HuH-7 (cell line): Measurements from ENCODE around the gene CLNK.

Experiments
- DNase-seq: peaks from one replicate; pipeline ENCODE4 v3.0.0; 2011; ENCODE audit warnings: low spot score

The CLNK gene

DNA sequence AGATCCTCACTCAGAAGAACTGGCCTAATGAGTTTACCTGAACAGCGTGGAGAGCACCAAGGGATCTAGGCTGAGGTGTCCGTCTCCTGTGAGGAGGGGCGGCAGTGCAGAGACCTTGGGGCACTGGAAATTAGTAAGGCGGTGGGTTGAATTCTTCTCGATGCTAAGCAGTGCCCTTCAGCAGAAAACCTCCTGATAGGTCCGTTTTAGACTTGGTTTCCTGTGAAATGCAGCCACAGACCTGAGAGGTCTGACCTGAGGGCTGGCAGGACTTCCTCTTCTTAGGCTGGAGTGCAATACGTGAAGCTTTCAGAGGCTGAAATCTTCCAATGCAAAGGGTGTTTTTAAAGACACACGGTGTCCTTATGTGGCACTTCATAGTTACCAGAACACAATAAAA is at the start of gene CLNK:
Gene CLNK, minus strand, starts transcription at position 138 of the 400 bp plus-strand sequence. CDS start 16,899 bp downstream, outside the sequence.
- no peak for DNase-seq

GRCh38 chr4:10733481-10734062 is 49.0 kb upstream of the CLNK start:
- no peak for DNase-seq

- no peak for DNase-seq
Measured at GRCh38 chr4:10732914-10733415, 48.4 kb upstream of the CLNK start.

DNA sequence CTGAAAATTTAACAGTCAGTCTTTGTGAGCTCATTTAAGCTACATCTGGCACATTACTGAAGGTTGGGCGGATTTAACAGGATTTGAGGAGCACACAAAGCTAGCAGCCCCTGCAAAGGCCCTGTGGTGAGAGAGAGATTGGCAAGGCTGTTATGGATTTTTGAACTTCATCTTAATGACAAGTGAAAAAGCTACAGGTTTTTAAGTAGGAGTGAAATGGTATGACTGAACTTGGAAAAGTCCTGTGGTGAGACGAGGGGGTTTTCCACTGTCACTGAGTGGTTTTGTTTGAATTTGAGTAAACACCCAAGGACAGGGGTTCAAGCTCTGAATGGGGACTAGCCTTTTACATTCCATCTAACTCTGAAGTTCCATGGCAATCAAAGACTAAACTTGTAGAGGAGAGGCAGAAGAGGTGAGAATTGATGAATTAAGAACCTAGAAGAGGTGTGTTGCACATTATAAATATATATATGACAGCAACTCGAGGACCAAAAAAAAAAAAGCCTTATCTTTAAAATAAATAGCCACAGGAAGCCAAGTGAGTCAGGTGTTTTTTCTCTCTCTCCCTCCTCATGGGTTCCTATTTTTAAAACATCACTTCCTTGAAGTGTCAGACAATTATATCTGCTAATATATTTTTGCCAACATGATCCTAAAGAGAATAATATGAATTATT is 47.8 kb upstream of the CLNK start:
- no peak for DNase-seq

DNA sequence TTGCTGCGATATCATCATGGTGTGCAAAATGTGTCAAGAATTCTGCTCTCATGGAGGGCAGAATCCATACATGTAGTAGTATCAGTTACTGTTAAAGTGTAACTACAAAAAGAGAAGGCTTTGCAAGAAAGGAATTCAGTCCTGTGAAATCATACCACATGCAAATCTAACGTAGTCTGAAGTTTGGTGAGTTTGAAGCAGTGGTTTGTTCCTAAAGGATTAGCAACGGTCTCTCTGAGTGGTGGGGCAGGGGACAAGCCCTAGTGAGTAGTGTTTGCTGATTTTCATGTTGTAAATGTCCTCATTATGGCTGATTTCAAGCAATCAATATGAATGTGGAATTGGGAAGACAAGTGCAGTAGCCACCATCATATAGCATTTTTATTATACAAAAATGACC is 47.1 kb upstream of the CLNK start:
- no peak for DNase-seq

- DNase-seq, result no peak
Measured at GRCh38 chr4:10731162-10731561, 46.6 kb upstream of the CLNK start.

- no peak for DNase-seq
Measured at GRCh38 chr4:10730590-10730989, 46.0 kb upstream of the CLNK start.

DNA sequence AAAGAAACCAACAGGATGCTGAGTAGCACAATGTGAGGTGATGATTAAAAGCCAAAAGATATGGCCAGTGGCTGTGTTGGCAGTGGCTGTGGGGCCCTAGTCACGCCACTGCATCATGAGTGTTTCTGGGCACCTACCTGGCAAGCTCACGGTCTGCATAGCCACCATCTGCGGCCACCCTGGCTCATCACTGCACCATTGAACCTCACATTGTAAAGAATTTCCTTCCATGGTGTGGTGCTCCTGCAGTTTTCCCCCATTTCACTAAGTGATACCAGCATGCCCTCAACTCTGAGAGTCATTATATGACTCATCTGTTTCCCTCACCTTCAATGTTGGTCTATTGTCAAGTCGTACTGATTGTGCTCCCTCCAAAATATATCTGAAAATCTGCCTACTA is 45.5 kb upstream of the CLNK start:
- no peak for DNase-seq

- no peak for DNase-seq
Measured at GRCh38 chr4:10729366-10729765, 44.8 kb upstream of the CLNK start.

GRCh38 chr4:10728016-10728415 is 43.4 kb upstream of the CLNK start:
- DNase-seq, result no peak

- no peak for DNase-seq
Measured at GRCh38 chr4:10727140-10727880, 42.7 kb upstream of the CLNK start.

DNA sequence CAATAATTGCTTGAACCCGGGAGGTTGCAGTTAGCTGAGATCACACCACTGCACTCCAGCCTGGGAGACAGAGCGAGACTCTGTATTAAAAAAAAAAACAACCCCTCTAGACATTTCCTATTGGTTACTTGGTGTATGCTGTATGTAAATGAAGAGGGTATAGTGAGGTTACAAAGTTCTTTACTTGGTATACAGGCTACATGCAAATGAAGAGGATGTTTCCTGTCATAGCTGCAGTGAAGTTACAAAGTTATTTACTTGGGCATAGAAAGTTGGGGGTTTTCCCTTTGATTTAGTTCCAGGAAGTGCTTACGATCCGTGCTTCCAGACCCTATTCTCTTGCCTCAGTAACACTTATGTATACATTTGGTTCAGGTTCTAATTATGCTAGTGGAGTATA is 38.4 kb upstream of the CLNK start:
- DNase-seq, result no peak

DNA sequence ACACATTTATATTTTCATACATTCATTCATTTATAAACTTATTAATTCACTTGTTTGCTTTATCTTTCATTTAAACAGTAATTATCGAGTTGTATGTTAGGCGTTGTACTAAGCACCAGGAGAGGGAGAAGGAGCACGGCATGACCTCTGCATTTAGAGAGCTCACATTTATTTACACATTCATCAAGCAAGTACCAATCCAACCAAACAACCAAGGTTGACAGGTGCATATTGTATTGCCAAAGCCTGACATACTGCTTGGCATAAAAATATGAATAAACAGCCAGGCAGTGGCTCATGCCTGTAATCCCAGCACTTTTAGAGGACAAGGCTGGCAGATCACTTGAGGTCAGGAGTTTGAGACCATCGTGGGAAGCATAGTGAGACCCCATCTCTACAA is 37.0 kb upstream of the CLNK start:
- DNase-seq, result no peak

- DNase-seq, result no peak
Measured at GRCh38 chr4:10716163-10716562, 31.6 kb upstream of the CLNK start.

- DNase-seq, result no peak
Measured at GRCh38 chr4:10715696-10716095, 31.1 kb upstream of the CLNK start.

DNA sequence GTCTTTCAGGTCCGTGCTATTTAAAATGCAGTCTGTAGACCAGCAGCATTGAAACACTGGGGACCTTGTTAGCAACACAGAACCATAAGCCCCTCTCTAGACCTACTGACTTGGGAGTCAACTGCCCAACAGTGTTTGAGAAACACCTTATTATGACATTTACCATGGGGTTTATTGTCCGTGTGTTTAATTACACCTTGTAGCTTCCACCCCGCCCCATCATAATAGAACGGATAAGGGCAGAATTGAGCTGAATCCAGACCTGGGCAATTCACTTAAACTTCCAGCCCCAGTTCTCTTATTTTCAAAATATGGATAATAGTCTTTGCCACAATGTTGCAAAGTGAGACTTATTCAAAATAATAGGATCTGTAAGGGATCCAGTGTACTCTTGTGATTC is 30.6 kb upstream of the CLNK start:
- no peak for DNase-seq

DNA sequence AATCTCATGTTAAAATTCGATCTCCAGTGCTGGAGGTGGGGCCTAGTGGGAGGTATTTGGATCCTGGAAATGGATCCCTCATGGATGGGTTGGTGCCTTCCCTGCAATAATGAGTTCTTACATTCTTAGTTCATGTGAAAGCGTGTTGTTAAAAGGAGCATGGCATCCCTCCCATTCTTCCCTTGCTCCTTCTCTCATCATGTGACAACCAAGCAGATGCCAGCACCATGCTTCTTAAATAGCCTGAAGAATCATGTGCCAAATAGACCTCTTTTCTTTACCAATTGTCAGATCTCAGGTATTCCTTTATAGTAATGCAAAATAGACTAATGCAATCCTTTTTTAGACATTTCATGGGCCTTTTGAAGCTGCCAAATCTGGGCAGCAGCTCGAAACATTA is 29.0 kb upstream of the CLNK start:
- no peak for DNase-seq

- no peak for DNase-seq
Measured at GRCh38 chr4:10706236-10706635, 21.7 kb upstream of the CLNK start.

DNA sequence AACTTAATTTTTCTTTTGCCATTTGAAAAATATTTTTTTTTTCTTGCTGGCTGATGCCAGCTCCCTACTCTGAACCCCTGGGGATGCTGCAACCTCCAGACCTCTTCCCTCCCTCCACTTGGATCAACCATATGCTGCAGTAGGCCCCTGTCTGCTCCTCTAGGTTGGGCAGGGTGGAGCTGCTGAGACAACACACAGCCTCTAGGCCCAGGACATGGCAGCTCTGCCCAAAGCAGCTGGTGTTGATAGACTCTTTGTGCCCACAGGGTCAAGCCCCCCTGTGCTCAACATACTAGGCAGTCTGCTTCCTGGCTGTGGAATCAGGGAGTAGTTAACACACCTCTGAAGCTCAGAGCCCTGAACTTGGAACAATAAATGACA is 19.9 kb upstream of the CLNK start:
- no peak for DNase-seq

DNA sequence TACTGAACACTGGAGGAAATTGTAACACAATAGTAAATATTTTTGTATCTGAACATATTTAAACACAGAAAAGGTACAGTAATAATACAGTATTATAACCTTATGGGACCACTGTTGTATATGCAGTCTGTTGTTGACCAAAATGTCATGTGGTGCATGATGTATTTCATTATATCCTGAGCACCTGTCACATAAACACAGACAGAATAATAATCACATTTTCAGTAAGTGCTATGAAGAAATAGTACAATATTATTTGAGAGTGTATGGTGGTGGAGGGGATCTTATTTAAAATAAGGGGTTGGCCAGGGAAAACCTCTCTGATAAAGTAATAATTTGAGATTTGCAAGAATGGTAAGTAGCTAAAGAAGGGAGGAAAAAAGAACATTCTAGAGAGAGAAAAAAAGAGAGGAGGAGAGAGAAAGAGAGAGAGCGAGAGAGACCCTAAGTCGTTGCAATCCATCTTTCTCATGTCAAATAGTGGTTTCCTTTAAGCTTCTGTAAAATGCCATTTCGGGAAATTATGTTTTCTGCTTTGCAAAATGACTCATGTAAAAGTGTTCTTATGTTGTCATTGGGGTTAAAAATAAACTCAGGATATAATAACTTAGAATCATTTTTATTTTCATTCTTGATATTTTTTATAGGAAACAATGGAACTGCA is 19.3 kb upstream of the CLNK start:
- DNase-seq, result no peak

- DNase-seq, result no peak
Measured at GRCh38 chr4:10703156-10703555, 18.6 kb upstream of the CLNK start.

DNA sequence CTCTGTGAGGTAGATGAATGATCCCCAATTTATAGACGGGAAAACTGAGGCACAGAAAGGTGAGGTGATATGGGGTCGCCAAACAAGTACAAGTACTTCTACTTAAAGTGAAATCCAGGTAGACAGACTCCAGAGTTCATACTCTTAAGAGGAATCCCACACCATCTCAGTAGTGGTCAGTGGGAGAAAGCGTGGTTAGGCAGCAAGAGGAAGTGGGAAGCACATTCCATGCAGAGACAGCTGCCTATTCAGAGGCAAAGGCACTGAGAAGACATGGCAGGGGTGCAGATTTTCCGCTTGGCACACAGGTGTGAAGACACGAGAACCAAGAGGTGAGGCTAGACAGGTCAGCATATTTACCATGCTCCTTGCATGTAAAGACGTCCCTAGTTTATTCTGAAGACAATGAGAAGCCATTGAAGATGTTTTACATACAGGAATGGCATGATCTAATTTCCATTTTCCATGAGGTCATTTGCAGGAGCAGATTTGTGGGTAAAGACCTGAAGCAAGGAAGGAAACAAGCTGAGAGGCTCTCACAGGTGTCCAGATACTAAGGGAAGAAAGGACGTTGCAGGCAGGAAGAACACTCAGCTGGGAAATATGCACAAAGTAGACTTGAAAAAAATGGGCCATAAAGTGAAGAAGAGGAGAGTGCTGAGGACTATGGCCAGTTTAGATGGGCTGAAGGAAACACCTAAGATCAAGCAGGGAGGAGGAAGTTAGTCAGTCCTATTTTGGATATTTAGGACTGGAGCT is 17.3 kb upstream of the CLNK start:
- DNase-seq, result no peak
